ENCODE results near the gene PIP5K1C.

GRCh38 chr19:3663838-3664237 is 36.4 kb downstream of the PIP5K1C start:
- TF ChIP-seq CTCF (IDR thresholded peaks at IDR 0.05; ENCODE audit: poor library complexity, severe bottlenecking): no peak
- no peak for TF ChIP-seq EZH2 (IDR thresholded peaks at IDR 0.05; ENCODE audit: borderline replicate concordance, insufficient read depth, low read length, poor library complexity, severe bottlenecking)
- TF ChIP-seq POLR2AphosphoS5 (IDR thresholded peaks at IDR 0.05): no peak
